Loucy (cell line): ENCODE results near the gene SIKE1.

Source experiments
- EZH2phosphoT487 ChIP-seq: fragments of 200-600 bp; IDR thresholded peaks from 2 replicates; pipeline ENCODE4 v1.6.1; 2018; ENCODE audit warnings: antibody characterized with exemption, mild to moderate bottlenecking, moderate library complexity, borderline replicate concordance
- TF ChIP-seq, protein P1 (sequence below): fragments of 200-600 bp; sonication (generic); conservative IDR thresholded peaks from 2 replicates; pipeline ENCODE4 v1.5.1; 2014; ENCODE audit warnings: mild to moderate bottlenecking, antibody characterized with exemption, low read length

DNA sequence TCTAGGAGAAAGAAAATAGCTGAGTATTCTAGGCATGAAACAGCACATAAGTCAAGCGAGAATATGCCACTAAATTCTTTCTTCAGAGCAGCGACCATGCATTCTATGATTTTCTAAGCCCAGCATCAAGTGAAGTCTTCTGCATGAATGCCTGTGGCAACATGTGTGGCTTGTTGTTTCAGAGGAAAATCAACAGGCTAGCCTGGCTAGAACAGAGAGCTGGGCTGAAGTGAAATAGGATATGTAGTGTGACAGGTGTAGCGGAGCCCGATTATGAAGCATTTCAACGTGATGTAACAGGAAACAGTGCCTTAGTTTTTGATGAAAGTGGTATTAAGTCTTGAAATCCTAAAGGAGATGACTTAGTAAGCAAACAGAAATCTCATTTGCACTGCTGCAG lies 29.7 kb downstream of the SIKE1 start:
- TF ChIP-seq, protein P1, sequence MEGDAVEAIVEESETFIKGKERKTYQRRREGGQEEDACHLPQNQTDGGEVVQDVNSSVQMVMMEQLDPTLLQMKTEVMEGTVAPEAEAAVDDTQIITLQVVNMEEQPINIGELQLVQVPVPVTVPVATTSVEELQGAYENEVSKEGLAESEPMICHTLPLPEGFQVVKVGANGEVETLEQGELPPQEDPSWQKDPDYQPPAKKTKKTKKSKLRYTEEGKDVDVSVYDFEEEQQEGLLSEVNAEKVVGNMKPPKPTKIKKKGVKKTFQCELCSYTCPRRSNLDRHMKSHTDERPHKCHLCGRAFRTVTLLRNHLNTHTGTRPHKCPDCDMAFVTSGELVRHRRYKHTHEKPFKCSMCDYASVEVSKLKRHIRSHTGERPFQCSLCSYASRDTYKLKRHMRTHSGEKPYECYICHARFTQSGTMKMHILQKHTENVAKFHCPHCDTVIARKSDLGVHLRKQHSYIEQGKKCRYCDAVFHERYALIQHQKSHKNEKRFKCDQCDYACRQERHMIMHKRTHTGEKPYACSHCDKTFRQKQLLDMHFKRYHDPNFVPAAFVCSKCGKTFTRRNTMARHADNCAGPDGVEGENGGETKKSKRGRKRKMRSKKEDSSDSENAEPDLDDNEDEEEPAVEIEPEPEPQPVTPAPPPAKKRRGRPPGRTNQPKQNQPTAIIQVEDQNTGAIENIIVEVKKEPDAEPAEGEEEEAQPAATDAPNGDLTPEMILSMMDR, result no peak
- no peak for TF ChIP-seq EZH2phosphoT487
